Osteoblast (primary cell): ENCODE measurements around the gene MRRF. TPM values are rescaled to one million over a fixed set of nuclear protein-coding genes. Genes with fewer than 3 reads are reported as not detected.
"Not testable (repeated sequence)": the region's sequence is repeated elsewhere in the genome, so short reads cannot be mapped to it uniquely, and the experiment has no call there.

Source experiments
- DNase-seq: peaks from one replicate; pipeline ENCODE4 v3.0.0; 2011; ENCODE audit warnings: low spot score, mixed read lengths; ENCODE audit not compliant: insufficient read length; ENCODE audit errors: missing footprints
- H2AFZ ChIP-seq: 2 replicates; pipeline ENCODE4 v1.6.0; 2011; ENCODE audit warnings: mild to moderate bottlenecking, low read length
- H3K27ac ChIP-seq: 2 replicates; pipeline ENCODE4 v1.5.1; 2011; ENCODE audit warnings: mild to moderate bottlenecking, low read depth, low read length, moderate library complexity
- H3K27me3 ChIP-seq: 2 replicates; pipeline ENCODE4 v1.6.0; 2012; ENCODE audit warnings: mild to moderate bottlenecking, control low read depth, inconsistent platforms, low read length, moderate library complexity; ENCODE audit not compliant: insufficient read depth
- H3K36me3 ChIP-seq: 2 replicates; pipeline ENCODE4 v1.5.1; 2011; ENCODE audit warnings: mild to moderate bottlenecking, low read length, control low read depth, moderate library complexity; ENCODE audit not compliant: insufficient read depth
- H3K4me1 ChIP-seq: 2 replicates; pipeline ENCODE4 v1.5.1; 2011; ENCODE audit warnings: mild to moderate bottlenecking, low read length, control low read depth, moderate library complexity; ENCODE audit not compliant: insufficient read depth
- H3K4me2 ChIP-seq: 2 replicates; pipeline ENCODE4 v1.6.0; 2011; ENCODE audit warnings: mild to moderate bottlenecking, low read length; ENCODE audit not compliant: insufficient read depth
- H3K4me3 ChIP-seq: fragments of 200-600 bp; sonication (generic); 3 replicates; pipeline ENCODE4 v1.5.1; 2012; ENCODE audit warnings: mild to moderate bottlenecking, low read length, inconsistent platforms; ENCODE audit not compliant: insufficient read depth
- H3K79me2 ChIP-seq: 2 replicates; pipeline ENCODE4 v1.6.0; 2012; ENCODE audit warnings: mild to moderate bottlenecking, low read length, control low read depth, inconsistent platforms; ENCODE audit not compliant: insufficient read depth
- H3K9me3 ChIP-seq: 2 replicates; pipeline ENCODE4 v1.5.1; 2011; ENCODE audit warnings: low read depth, low read length, control low read depth
- H4K20me1 ChIP-seq: 2 replicates; pipeline ENCODE4 v1.6.0; 2012; ENCODE audit warnings: mild to moderate bottlenecking, low read length, control low read depth; ENCODE audit not compliant: insufficient read depth
- CTCF ChIP-seq: IDR thresholded peaks from 2 replicates; pipeline ENCODE4 v1.5.1; 2011; ENCODE audit warnings: mild to moderate bottlenecking, low read depth, low read length, moderate library complexity; ENCODE audit errors: extremely low read depth
- total RNA-seq: library from RNA; depleted of rRNA; stranded (reverse); fragments of >200 nt; gene quantifications from 2 replicates; pipeline ENCODE4 v1.2.3, GENCODE V29; 2012

MRRF gene
- total RNA-seq, 1 donor, result 35.8 TPM

DNA sequence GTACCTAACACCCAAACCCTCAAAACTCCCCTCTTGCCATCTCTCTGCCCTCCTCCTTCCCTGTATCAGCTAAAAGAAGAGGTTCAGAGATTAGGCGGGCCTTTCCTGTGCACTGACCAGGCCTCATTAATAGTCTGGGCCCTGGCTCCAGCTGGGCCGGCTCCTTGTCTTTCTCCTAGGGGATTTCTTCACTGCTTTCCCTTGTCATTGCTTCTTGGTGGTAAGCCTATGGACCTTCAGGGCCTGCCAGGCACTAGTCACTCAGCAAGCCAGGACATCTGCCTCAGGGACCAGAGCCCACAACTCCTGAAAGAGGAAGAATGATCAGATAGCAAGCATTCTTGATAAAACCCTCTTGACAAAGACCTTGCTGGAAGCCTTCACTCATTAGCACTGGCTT, 50.9 kb downstream of the MRRF start:
- TF ChIP-seq CTCF, result no peak
- DNase-seq, result no peak
- H4K20me1 ChIP-seq, result peaks cover 5% of the 10 kb centered on the region
- no peak overlapping the region for H3K27ac ChIP-seq
- H3K9me3 ChIP-seq, result no peaks in the 10 kb centered on the region
- H3K79me2 ChIP-seq, result no peaks in the 10 kb centered on the region
- no peak overlapping the region for H3K4me2 ChIP-seq
- peaks cover 35% of the 10 kb centered on the region for H3K36me3 ChIP-seq
- H2AFZ ChIP-seq, result no peak overlapping the region
- no peaks in the 10 kb centered on the region for H3K27me3 ChIP-seq
- H3K4me1 ChIP-seq, result no peaks in the 10 kb centered on the region
- no peak overlapping the region for H3K4me3 ChIP-seq

GRCh38 chr9:122318284-122318683, 53.6 kb downstream of the MRRF start:
- Histone ChIP-seq H3K27me3 (no peaks in the 10 kb centered on the region), H3K4me3 (no peak overlapping the region), H4K20me1 (peaks cover 5% of the 10 kb centered on the region), H2AFZ (no peak overlapping the region), H3K4me2 (no peak overlapping the region), H3K36me3 (peaks cover 37% of the 10 kb centered on the region), H3K4me1 (no peaks in the 10 kb centered on the region), H3K9me3 (no peaks in the 10 kb centered on the region), H3K27ac (no peak overlapping the region), H3K79me2 (no peaks in the 10 kb centered on the region)
- TF ChIP-seq CTCF, result no peak
- DNase-seq, result peak; percentile 66

DNA sequence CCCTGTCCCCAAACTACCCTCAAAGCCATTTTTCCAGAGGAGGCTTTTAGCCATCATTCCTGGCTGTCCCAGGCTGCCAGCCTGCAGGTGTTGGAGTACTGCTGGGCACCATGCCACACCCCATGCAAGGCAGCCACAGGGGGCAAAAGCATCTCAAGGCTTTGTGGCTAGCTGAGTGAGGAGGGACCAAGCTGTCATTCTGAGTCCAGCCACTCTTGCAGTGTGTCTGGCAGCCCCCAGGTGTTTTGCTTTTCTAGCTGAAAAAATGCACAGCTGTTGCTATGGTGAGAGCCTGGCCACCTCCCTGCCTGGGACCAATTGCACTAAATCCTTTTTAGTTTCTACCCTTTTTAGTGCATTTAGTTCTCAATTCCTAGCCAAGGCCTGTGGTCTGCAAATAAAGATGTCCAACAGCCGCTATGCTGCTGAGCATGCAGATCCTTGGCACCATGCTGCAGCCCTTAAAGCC, 55.8 kb downstream of the MRRF start:
- Histone ChIP-seq H3K4me3 (no peak overlapping the region), H2AFZ (no peak overlapping the region), H3K27ac (no peak overlapping the region), H3K4me1 (no peaks in the 10 kb centered on the region), H3K4me2 (no peak overlapping the region), H3K79me2 (no peaks in the 10 kb centered on the region), H4K20me1 (peaks cover 5% of the 10 kb centered on the region), H3K9me3 (no peaks in the 10 kb centered on the region), H3K27me3 (no peaks in the 10 kb centered on the region), H3K36me3 (peaks cover 32% of the 10 kb centered on the region)
- DNase-seq, result no peak
- TF ChIP-seq CTCF, result no peak

DNA sequence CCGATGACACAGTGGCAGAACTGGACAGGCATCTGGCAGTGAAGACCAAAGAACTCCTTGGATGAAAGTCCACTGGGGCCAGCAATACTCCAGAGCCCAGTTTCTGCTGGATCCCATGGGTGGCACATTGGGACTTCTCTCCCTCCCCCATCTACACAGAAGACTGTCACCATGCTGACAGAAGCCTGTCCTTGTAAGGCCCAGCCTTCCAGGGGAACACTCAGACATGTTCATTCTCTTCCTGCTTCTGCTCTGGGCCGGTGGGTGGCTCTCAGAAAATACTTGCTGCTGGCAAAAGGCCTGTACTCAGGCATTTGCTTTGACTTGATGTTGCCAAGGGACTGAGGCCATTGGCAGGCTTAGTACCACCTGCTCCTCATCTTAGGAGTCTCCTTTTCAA, 57.9 kb downstream of the MRRF start:
- no peak for DNase-seq
- Histone ChIP-seq H3K79me2 (no peaks in the 10 kb centered on the region), H2AFZ (no peak overlapping the region), H3K27me3 (no peaks in the 10 kb centered on the region), H4K20me1 (peaks cover 5% of the 10 kb centered on the region), H3K4me3 (no peak overlapping the region), H3K4me1 (no peaks in the 10 kb centered on the region), H3K27ac (no peak overlapping the region), H3K9me3 (no peaks in the 10 kb centered on the region), H3K4me2 (no peak overlapping the region), H3K36me3 (peaks cover 27% of the 10 kb centered on the region)
- TF ChIP-seq CTCF, result no peak

GRCh38 chr9:122324665-122325064, 60.0 kb downstream of the MRRF start:
- H3K9me3 ChIP-seq, H3K4me3 ChIP-seq, H3K27ac ChIP-seq, H2AFZ ChIP-seq, H3K4me2 ChIP-seq, H3K79me2 ChIP-seq, H4K20me1 ChIP-seq, DNase-seq, H3K27me3 ChIP-seq, H3K4me1 ChIP-seq: not testable (repeated sequence)
- H3K36me3 ChIP-seq, result peaks cover 32% of the 10 kb centered on the region
